NCI-H2081 treated with DMSO at 0.1 percent for 48 hours (cell line): Measurements from ENCODE around the gene DIS3L2.
"Not testable (repeated sequence)": the region's sequence is repeated elsewhere in the genome, so short reads cannot be mapped to it uniquely, and the experiment has no call there.

Experiments used
- DNase-seq: peaks from one replicate; lab custom pipeline; 2025; lab: John Stamatoyannopoulos, UW

DIS3L2 gene

DNA sequence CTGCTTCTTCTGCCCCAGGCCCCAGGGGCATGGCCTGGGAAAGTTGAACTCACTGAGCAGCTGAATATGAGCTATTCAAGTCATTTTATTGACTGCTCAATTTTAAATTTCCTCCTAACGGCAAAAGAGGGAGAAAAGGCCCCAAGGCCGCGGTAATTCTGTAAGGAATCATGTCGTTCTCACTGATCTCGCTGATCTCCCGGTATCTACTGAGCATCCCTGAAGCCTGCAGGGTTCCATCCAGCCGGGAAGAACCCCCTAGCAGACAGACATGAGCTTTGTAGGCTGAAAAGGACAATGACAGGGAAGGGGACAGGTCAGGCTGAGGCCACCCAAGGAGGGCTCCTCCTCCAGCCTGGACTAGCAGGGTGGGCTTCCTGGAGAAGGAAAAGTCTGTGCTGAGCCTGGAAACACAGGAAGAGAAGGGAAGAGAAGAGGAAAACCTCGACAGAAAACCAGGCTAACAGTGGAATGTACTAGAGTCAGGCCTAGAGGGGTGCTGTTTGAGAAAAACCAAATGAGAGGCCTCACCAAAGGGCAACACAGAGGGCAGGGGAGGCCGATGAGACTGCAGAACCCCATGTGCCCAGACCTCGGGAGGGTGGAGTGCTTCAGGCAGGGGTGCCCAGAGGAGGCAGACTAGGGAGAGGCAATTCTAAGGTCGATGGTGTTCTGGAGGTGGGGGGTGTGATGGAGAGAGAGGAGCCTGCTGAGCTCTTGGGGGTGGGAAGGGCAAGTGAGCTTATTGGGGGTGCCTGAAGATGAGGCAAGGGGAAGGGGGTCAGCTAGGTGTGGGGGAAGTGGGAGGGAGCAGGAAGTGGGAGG lies 32.4 kb upstream of the DIS3L2 start:
- DNase-seq, result no peak

- DNase-seq, result no peak
Measured at GRCh38 chr2:231929961-231930592, 31.4 kb upstream of the DIS3L2 start.

DNA sequence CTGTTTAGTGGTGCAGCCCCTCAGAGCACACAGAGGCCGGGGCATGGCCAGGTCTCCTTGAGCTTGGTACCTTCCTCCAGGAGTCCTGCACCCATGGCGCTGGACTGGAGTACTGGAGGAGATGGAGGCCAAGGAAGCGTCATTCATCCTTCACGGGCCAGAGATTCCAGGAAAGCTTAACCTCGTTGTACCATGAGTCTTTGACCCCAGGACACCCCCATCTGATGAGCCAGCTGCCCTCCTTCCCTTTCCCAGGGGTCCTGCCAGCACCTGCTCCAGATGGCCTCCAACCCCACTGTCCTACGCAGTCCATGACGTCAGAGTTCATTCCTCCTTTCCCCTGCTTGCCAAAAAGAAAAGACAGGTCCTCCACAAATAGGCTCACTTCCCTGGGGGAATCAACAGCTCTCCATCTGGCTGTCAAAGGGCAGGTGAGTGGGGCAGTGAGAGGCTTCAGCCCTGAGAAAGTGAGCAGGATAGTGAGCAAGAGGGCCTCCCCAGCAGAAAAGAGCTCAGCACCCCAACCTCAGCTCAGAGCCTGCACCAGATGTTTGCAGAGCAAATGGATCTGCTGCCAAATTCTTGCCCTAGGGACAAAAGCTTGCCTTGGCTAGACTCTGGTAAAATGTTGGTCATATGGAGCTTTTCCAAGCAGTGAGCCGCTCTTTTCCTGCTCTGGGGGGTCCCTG lies 30.8 kb upstream of the DIS3L2 start:
- no peak for DNase-seq

DNA sequence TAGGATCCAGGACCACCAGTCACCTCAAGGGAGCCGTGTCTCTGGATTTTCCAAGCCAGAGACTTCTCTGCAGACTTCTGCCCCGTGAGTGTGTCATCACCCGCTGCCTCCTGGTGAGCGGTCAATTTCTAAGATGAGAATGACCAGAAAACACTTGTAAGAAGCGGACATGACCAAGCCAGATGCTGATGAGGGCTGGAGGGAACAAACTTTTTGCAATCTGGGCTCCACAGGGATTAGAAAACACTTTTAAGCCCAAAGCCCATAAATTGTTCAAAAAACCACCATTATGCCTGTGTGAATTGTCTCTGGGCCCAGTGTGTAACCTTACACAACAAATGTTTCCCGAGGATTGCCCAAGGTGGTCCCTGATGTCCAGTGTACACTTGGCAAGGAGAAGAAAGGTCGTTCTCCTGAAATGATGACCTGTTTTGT lies 30.0 kb upstream of the DIS3L2 start:
- no peak for DNase-seq

DNA sequence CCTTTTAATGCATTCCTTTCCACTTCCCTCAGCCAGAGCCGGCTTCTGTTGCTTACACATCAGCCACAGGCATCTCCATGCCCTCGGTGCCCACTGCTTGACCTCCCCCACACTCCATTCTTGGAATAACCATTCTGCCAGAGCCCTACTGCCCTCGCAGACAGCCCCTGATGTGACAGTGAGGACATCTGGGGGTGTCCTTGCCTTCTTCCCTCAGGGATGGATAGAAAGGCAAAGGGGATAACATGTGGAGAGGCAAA lies 28.9 kb upstream of the DIS3L2 start:
- DNase-seq, result no peak

- no peak for DNase-seq
Measured at GRCh38 chr2:231932985-231933915, 28.3 kb upstream of the DIS3L2 start.

- DNase-seq, result no peak
Measured at GRCh38 chr2:231933916-231934401, 27.6 kb upstream of the DIS3L2 start.

GRCh38 chr2:231934441-231935206 lies 26.9 kb upstream of the DIS3L2 start:
- DNase-seq, result no peak

- DNase-seq, result no peak
Measured at GRCh38 chr2:231935207-231935524, 26.3 kb upstream of the DIS3L2 start.

DNA sequence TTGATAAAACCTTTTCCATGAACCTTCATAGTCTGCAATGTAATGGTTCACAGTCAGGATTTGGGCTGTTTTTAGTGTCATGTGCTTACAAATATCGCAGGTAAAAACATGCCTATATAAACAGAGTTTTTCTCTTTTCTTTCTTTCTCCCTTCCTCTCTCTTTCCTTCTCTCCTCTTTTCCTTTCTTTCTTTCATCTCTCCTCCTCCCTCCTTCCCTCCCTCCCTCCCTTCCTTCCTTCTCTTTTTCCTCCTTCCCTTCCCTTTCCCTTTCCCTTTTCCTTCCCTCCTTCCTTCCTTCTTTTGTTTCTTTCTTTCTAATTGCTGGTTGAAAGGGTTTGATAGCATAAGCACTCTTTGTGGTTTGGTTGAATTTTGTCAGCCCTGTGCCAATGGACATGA lies 25.7 kb upstream of the DIS3L2 start:
- DNase-seq, result no peak

GRCh38 chr2:231936491-231936890 lies 25.0 kb upstream of the DIS3L2 start:
- DNase-seq, result no peak

DNA sequence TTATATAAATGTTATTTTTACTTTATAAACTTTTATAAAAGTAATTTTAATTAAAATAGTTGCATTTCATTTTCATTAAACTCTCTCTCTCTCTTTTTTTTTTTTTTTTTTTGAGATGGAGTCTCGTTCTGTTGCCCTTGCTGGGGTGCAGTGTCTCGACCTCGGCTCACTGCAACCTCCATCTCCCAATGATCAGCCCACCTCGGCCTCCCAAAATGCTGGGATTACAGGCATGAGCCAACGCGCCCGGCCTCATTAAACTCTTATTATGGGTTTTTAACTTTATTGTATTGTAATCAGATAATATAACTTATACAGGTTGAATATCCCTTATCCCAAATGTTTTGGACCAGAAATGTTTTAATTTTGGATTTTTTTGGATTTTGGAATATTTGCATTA lies 24.5 kb upstream of the DIS3L2 start:
- DNase-seq, result no peak

GRCh38 chr2:231939022-231939421 lies 22.5 kb upstream of the DIS3L2 start:
- no peak for DNase-seq

GRCh38 chr2:231940795-231941194 lies 20.7 kb upstream of the DIS3L2 start:
- DNase-seq, result no peak

DNA sequence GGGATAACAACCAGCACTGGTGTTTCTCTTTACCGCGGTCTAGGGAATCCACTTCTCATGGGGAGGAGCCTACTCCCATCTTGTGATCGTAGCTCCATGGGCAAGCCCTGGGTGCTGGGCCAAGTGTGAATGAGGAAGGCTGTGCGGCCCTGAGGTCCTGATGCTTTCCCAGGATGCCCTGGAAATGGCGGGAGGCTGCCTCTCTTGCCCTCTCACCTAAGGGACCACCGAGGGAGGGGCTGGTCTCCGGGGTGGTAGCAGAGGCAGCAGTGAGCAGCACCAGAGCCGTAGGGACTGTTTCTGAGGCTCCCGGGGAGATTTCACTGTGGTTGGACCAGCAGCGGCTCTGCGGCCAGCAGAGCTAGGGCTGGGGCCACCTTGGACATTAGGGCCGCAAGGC lies 19.8 kb upstream of the DIS3L2 start:
- no peak for DNase-seq

DNA sequence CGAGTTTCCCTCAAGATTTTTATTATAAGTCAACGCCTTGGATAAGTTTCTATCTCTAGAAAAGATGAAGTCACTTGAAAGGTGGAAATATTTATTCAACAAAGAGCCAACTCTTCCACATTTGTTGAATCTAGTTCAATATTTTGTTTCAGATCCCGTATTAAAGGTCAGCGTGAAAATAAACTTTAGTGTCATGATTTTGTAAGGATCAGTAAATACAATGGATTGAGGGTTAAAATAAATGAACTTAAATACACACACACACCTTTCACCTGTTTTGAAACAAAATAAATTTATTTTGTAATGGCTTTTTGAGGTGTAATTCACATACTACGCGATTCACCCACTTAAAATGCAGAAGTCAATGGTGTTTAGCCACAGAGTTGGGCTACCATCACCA lies 19.3 kb upstream of the DIS3L2 start:
- DNase-seq, result no peak

DNA sequence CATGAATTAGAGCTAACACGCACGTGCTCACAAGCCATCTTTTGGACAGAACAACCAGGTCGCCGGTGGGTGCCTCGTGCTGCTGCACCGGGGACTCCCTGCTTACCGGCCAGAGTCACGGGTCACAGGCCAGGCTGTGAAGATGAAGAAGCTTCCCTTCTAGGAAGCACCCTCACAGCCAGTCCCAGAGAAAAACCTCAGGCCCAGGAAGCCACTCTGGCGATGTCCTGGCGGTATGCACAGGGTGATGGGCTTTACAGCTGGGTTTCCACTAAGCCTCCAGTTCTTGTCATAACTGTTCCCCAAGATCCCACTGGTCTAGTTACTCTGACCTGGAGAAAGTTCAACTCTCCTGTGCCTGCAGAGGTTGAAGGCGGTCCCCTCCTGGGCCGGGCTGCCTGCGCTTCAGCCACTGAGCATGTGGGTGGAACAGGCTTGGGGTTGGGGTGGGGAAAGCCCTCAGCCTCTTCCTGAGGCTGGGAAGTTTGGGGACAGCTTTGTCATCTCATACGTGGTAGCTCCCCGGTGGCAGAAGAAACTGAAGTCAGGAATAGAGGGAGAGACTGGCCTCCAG lies 15.2 kb upstream of the DIS3L2 start:
- no peak for DNase-seq

GRCh38 chr2:231947112-231947511 lies 14.4 kb upstream of the DIS3L2 start:
- not testable (repeated sequence) for DNase-seq

DNA sequence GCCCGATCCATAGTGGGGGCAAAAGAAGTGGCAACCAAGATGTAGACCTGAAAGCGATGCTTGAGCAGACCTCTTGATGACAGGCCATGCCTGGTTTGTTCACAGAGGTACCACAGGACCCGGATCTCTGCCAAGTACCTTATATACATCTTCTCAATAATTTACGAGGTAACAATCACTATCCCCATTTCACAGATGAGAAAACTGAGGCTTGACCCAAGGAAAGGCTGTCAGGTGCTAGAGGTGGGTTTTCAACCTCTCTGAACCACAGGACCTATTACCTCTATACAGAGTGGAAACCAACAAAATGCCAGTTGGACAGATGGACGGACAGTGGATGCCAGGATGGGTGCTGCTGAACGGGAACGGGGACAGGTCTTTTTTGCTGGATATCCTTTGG lies 13.8 kb upstream of the DIS3L2 start:
- no peak for DNase-seq

GRCh38 chr2:231951452-231952035 lies 10.0 kb upstream of the DIS3L2 start:
- no peak for DNase-seq
